Iris pigment epithelial cell (primary cell): ENCODE data around the gene C9orf72.
"Not testable (repeated sequence)": the region's sequence is repeated elsewhere in the genome, so short reads cannot be mapped to it uniquely, and the experiment has no call there.

ENCODE experiments used
- DNase-seq: peaks from one replicate; pipeline ENCODE4 v3.0.0-alpha.2; 2011; ENCODE audit warnings: low read depth

Gene C9orf72, protein sequence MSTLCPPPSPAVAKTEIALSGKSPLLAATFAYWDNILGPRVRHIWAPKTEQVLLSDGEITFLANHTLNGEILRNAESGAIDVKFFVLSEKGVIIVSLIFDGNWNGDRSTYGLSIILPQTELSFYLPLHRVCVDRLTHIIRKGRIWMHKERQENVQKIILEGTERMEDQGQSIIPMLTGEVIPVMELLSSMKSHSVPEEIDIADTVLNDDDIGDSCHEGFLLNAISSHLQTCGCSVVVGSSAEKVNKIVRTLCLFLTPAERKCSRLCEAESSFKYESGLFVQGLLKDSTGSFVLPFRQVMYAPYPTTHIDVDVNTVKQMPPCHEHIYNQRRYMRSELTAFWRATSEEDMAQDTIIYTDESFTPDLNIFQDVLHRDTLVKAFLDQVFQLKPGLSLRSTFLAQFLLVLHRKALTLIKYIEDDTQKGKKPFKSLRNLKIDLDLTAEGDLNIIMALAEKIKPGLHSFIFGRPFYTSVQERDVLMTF

DNA sequence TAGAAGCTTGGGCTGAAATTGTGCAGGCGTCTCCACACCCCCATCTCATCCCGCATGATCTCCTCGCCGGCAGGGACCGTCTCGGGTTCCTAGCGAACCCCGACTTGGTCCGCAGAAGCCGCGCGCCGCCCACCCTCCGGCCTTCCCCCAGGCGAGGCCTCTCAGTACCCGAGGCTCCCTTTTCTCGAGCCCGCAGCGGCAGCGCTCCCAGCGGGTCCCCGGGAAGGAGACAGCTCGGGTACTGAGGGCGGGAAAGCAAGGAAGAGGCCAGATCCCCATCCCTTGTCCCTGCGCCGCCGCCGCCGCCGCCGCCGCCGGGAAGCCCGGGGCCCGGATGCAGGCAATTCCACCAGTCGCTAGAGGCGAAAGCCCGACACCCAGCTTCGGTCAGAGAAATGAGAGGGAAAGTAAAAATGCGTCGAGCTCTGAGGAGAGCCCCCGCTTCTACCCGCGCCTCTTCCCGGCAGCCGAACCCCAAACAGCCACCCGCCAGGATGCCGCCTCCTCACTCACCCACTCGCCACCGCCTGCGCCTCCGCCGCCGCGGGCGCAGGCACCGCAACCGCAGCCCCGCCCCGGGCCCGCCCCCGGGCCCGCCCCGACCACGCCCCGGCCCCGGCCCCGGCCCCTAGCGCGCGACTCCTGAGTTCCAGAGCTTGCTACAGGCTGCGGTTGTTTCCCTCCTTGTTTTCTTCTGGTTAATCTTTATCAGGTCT, at the start of gene C9orf72:
Gene C9orf72 (minus strand): TSS at position 564 of the 716 bp plus-strand sequence. CDS start 6,361 bp downstream, outside the sequence.
- no peak for DNase-seq

DNA sequence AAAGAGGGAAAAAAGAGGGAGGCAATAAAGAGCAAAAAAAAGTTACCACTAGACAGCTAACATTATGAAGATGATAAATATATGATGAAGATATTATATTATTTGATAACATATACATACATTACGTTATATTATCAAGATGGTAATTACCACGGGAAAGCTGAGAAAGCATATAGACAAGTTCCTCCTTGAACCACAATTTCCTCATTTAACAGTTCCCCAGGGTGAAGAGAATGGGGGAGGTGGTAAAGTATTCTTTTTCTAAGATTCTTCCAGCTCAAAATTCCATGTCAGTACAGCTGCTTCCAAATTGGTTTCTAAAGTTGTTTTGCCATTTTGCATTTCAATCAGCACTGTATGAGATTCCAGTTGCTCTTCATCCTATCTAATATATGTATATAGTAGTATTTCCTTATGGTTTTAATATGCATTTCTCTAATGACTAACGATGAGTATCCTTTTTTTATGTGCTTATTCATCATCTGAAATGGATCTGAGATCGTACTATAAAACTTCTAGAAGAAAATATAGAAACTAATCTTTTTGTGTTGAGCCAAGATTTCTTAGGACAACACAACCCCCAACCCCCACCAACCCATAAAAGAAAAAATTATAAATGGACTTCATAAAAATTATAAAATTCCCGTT, 49.5 kb upstream of the C9orf72 start:
- DNase-seq: no peak

DNA sequence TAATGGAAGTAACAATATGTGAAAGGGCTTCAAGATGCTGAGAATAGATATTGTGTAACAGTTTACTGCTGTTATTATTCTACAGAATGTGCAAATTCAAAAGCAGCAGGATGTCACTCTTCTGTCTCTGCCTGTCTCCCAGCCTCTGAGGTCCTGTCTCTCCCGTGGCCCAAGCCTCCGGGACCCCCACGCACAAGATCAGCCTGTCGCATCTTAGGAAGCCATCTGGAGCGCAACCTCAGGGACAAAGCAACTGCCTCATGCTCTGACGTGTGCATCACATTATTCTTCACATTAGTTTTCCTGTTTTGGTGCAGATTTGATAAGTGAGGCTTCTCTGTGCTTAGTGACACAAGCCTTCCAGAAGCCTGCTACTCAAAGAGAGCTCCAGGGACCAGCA, 46.5 kb upstream of the C9orf72 start:
- no peak for DNase-seq

DNA sequence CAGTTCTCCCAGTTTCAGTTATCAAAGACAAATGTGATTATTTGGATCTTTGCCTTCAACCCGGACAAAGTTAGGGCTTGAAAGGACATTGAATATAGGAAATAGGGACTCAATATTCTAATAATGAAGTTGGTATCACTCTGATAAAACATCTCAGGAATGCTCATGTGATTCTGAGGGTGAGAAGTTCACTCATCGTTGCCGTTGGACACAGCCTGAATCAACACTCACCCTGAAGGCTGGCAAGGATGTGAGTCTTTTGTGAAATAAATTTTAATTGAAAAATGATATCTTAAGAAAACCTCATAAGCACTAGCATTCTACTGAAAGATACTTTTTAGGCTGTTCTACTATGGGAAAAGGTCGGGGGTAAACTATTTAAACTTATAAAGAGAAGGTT, 44.8 kb upstream of the C9orf72 start:
- peak; percentile 8 for DNase-seq

DNA sequence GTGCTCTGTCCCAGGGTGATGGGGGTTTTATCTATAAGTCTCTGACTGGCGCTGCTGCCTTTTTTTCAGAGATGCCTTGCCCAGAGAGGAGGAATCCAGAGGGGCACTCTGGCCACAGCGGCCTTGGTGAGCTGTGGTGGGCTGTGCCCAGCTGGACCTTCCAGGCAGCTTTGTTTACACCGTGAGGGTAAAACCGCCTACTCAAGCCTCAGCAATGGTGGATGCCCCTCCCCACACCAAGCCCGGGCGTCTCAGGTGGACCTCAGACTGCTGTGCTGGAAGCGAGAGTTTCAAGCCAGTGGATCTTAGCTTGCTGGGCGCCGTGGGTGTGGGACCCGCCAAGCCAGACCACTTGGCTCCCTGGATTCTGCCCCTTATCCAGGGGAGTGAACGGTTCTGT, 41.3 kb upstream of the C9orf72 start:
- no peak for DNase-seq

DNA sequence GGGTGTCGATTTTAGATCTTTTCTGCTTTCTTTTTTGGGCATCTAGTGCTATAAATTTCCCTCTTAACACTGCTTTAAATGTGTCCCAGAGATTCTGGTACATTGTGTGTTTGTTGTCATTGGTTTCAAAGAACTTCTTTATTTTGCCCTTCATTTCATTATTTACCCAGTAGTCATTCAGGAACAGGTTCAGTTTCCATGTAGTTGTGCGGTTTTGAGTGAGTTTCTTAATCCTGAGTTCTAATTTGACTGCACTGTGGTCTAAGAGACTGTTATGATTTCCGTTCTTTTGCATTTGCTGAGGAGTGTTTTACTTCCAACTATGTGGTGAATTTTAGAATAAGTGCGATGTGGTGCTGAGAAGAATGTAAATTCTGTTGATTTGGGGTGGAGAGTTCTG, 38.8 kb upstream of the C9orf72 start:
- not testable (repeated sequence) for DNase-seq

DNA sequence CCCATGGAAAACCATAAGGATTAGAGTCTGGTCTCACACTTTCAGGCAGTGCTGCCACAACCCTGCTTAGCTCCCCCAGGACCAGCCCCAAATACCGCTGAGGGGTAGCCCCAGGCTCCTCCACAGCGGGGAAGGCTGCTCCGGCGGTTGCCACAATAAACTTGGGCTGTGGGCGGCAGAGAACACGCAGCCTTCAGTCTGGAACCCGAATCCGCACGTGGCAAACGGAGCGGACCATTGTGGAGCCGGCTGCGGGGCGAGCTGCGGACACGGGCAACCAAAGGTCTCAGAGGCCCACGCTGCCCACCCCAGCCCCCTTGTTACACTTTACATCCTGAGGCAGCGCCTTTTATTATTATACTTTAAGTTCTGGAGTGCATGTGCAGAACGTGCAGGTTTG, 37.3 kb upstream of the C9orf72 start:
- DNase-seq: no peak

DNA sequence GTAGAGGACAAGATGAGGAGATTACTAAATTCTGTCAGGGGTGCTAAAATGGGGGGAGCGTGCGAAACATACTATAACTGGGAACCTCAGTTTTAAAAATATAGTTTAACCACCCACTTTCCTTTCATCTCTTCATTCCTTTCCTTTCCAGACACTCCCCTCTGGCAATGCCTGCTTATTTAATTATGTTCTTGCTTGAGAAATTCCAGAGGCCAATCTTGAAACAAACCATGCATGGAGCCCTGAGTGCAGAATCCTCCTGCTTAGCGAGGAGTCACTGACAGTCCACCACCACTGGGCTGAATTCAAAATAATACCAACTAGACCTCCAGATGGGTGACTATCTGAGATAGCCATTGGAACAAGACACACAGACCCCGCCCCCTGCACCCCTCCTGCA, 29.7 kb upstream of the C9orf72 start:
- DNase-seq: no peak

DNA sequence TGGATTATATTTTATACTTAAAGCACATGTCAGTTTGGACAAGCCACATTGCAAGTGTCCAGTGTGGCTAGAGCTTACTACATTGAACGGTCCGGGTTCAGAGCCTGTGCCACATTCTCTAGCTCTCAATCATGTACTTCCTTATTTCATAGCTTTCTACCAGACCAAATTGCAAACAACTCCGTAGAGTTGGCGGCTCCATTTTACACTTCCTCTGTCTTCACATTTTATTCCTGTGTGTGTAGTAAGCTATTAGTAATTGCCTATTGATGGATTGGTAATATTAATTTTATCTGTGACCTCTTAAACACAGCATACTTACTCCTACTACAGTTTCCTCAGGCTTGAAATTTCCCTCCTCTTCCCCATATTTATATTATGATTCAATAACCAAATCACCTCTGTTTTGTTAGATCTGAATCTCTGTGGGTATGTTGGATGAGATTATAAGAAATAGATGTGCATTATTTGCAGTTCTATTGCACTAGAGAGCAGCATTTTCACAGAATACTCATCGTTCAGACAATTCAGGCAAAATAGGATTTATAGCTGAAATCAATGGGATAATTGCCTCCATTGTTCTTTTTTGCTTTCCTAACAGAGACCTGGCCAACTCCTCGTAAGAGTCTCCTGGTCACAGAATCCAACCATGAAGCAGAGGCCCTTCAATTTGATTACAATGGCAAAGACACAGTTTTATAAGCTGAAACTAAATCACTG, 29.0 kb upstream of the C9orf72 start:
- no peak for DNase-seq

DNA sequence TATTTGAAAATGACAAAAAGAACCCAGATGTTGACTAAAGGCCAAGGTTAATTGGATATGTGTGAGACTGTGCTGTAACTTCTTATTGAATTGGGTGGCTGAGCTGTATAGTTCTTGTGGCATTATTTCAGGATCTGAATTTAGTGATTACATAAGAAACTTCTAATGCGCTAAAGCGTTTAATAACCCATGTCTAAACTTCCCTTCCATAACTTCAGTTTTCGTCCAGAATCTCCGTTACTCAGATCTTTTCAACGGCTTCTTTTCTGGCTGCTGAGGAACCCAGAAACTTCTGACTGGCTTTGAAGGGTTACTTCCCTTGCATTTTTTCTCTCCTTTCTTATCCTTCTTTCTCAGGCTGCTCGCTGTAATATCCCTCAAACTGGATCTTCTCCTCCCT, 28.1 kb upstream of the C9orf72 start:
- DNase-seq: no peak

DNA sequence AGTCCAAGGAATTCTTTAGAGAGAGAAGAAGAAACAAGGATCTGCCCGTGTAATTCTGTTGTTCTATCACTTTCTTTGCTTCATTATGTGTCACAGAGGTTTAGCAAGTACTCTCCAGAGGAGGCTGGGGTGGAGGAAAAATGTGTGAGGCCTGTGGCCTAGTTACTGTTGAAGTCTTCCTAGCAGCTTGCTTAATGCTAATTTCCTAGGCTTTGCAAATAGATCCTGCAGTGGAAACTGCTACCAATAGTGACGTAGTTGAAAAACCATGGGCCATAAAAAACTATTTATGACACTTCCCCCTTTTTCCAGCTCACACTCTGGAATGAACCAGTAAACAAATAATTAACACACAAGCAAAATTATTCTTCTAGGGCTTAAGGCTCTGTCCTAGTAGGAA, 27.0 kb upstream of the C9orf72 start:
- DNase-seq: no peak

DNA sequence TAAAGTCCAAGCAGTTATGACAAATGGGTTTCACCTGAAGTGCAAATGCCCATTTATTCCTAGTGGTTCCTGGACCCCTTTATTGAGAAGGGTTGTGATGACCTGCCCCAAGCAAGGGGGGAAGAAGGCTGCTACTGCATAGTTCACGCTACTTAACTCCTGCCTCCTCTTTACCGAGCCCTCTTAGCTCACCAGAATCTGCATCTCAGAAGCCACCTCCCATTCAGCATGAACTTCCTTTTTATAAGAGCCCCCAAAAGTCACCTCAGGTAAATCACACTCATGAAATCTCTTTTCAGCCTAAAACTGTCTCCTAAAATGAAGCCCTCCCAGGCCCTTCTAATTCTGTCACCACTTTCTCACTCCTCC, 26.6 kb upstream of the C9orf72 start:
- no peak for DNase-seq

DNA sequence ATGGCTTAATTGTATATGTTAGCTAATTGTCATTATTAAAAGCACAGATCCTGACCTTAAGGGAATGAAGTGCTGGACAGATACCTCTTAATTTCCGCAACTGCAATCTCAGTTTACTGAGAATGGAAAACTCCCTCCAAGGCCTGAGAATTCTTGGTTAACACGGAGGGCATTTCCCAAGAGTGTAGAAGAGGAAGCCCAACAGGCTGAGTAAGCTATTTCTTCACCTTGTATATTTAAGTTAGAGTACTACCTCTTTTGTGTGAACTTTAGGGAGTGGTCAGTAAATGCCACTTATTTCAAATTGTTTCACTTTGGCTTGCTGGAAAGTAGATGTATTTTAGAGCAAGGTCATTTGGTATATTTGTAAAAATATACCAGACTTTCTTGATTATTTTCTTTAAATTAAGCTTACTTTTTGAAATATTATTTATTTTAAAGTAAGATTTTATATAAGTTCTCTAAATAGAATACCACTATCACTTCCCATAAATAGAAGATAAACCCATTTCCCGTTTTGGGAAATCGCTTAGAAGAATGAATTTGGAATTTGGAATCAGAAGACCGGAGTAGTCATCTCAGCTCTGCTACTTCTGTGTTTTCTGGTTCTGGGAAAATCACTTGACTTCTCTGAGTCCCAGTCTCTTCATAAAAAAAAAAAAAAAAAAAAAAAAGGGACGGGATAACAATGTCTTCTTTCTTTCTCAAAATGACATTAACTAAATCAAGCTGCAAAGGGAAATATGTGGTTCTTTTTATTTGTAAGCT, 26.0 kb upstream of the C9orf72 start:
- DNase-seq: no peak

DNA sequence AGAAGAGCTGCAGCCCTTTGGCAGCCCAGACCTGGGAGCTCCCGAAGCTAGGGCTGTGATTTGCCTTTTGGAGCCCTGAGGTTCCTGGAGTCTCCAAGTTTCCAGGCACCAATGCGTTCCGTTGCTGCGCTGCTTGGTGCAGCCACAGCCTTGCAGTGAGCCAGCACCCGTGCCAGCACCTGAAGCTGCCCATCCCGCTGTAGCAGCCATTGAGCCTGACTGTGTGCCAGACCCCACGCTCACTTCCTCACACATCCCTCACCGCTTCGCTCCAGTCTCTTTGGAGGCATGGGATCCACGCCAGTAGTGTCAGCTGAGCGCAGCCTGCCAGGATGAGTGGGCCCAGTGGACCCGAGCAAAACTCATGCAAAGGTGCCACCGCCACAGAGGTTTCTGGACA, 22.5 kb upstream of the C9orf72 start:
- DNase-seq: no peak

DNA sequence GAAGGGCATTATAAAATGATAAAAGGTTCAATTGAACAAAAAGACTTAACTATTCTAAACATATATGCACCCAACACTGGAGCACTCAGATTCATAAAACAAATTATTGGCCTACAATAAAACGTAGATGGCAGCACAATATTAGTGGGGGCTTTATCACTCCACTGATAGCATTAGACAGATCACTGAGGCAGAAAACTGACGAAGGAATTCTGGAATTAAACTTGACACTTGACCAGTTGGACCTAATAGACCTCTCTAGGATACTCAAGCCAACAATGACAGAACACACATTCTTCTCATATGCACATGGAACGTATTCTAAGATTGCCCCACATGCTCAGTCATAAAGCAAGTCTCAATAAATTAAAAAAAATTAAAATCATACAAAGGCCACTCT, 18.4 kb upstream of the C9orf72 start:
- no peak for DNase-seq

DNA sequence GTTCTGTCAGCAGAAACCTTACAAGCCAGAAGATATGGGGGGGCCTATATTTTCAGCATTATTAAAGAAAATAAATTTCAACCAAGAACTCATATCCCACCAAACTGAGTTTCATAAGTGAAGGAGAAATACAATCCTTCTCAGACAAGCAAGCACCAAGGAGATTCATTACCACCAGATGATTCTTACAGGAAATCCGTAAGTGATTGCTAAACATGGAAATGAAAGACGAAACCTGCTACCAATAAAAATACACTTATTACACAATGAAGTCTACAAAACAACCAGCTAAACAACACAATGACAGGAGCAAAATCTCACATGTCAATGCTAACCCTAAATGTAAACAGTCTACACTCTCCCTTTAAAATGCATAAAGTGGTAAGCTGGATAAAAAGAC, 17.8 kb upstream of the C9orf72 start:
- peak; percentile 46 for DNase-seq

DNA sequence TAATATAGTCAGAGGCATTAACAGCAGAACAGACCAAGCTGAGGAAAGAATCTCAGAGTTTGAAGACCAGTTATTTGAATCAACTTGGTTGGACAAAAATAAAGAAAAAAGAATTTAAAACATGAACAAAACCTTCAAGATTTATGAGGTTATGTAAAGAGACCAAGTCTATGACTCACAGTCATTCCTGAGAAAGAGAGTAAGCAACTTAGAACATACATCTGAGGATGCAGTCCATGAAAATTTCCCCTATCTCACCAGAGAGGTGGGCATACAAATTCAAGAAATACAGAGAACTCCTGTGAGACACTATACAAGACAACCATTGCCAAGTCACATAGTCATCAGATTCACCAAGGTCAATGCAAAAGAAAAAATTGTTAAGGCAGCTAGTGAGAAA, 17.4 kb upstream of the C9orf72 start:
- DNase-seq: peak; percentile 53

DNA sequence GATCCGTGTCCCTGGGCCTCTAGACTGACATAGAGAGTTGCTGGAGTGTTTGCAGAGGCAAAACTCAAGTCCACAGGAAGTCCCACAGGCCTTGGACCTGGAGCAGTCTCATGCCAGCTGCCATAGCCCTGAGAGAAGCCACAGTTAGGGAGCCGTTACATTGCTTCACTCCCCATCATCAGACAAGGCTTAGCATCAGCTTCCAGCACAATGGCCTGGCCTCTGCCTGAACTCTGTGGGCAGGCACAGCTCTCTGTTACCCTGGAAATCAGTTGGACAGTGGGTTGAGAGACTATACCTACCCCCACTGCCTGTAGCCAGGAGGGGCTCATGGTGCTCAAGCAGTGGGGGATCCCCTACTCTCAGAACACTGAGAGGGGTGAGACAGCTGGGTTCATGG, 16.2 kb upstream of the C9orf72 start:
- peak; percentile 28 for DNase-seq

DNA sequence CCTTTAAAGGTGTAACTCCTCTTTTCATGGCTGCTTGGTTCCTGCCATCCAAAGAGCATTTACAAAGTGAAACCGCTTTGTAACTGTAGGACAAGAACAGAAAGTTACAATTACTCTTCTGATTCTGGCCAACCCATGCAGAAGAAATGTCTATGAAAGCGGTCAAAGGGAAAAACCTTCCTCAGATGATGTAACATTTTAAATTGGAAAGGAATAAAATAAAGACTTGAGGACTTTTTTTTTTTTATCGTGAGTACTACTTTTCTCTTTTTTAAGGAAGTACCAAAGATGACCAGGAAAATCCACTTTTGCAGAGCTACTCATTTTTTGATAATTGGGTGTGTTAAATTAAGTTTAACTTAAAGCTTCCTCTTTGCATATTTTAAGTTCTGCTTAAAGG, 13.0 kb upstream of the C9orf72 start:
- DNase-seq: no peak

DNA sequence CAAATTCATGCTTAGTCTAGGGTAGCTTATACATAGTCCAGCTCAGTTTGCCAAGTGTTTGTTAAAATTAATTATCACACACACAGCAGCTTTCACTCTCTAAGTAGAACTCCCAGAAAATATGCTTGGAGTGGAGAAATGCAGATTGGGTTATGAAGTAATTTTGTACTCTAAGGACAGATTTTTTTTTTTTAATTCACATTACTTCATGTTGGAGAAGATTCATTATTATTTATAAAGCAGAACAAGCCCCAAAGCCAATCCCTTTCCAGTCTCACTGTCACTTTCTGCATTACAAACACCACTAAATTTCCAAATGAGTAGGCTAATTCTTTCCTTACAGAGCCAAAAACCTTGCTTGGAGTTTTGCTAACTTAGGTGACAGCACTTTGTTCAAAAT, 11.7 kb upstream of the C9orf72 start:
- no peak for DNase-seq

DNA sequence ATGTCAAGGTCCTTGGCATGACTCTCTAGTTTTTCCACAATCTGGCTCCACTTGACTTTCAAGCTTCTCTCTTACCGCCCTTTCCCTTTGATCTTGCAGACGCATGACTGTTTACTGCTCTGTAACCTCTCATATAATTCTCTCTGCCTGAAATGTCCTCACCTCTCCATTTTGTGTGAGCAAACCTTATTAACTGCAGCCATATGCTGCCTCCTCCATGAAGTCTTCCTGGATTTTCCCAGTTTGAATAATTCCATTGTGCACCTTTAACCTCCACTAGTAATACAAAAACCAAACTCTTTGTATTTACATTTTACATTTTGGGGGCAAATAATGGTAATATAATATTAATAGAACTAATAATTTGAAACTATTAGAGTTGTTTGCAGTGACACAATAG, 9.5 kb upstream of the C9orf72 start:
- DNase-seq: no peak

DNA sequence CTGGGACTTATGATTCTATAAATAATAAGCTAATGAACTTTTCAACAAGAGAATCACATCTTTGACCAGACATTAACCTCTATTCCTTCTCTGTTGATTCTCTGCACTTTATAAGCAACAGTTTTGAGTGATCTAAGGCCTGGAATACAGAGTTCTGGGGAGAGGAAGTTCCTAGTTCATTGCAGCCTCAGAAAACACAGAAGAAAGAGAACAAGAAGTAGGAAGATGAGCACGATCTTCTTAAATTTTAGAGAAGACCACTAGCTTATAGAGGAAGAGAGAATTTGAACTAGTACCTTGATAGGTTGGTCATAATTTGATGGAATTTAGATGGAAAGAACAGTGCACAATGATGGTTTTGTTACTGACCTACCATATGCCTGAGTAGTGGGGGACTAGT, 8.5 kb upstream of the C9orf72 start:
- no peak for DNase-seq
